HEK293T (cell line): ENCODE measurements around the gene SLC25A13.

Experiments
- CTCF ChIA-PET: fragments of 350-600 bp; formaldehyde crosslinking; extraction: SDS; loops from one replicate; lab custom pipeline; 2021; ENCODE audit warnings: antibody characterized with exemption, inconsistent platforms; lab: Yijun Ruan, JAX
- POLR2A ChIA-PET: fragments of 350-600 bp; formaldehyde crosslinking; extraction: SDS; loops from one replicate; lab custom pipeline; 2020; ENCODE audit warnings: antibody characterized with exemption, inconsistent platforms; lab: Yijun Ruan, JAX
- DNase-seq: peaks from one replicate; pipeline ENCODE4 v3.0.0; 2012; ENCODE audit warnings: mixed read lengths; ENCODE audit errors: extremely low spot score
- ARNT ChIP-seq: fragments of 450-650 bp; IDR thresholded peaks from 2 replicates; pipeline ENCODE4 v1.6.1; 2017; ENCODE audit warnings: mild to moderate bottlenecking
- BHLHE40 ChIP-seq: fragments of 450-650 bp; IDR thresholded peaks from 2 replicates; pipeline ENCODE4 v1.6.1; 2016; ENCODE audit warnings: mild to moderate bottlenecking, moderate library complexity, borderline replicate concordance
- CTBP1 ChIP-seq: fragments of 450-650 bp; IDR thresholded peaks from 2 replicates; pipeline ENCODE4 v1.6.1; 2016; ENCODE audit warnings: borderline replicate concordance
- ELF4 ChIP-seq: fragments of 450-650 bp; IDR thresholded peaks from 2 replicates; pipeline ENCODE4 v1.6.1; 2017; ENCODE audit warnings: antibody characterized with exemption
- FOXA1 ChIP-seq: fragments of 450-650 bp; IDR thresholded peaks from 2 replicates; pipeline ENCODE4 v1.6.1; 2016; ENCODE audit warnings: mild to moderate bottlenecking
- FOXK2 ChIP-seq: fragments of 450-650 bp; IDR thresholded peaks from 2 replicates; pipeline ENCODE4 v1.6.1; 2016; ENCODE audit warnings: mild to moderate bottlenecking
- FOXM1 ChIP-seq: fragments of 450-650 bp; IDR thresholded peaks from 2 replicates; pipeline ENCODE4 v1.6.1; 2017; ENCODE audit warnings: mild to moderate bottlenecking, borderline replicate concordance
- HDGF ChIP-seq: fragments of 450-650 bp; IDR thresholded peaks from 2 replicates; pipeline ENCODE4 v1.6.1; 2017; ENCODE audit warnings: antibody characterized with exemption, borderline replicate concordance
- L3MBTL2 ChIP-seq: fragments of 450-650 bp; conservative IDR thresholded peaks from 2 replicates; pipeline ENCODE4 v1.6.1; 2016; ENCODE audit warnings: mild to moderate bottlenecking
- LEF1 ChIP-seq: fragments of 450-650 bp; IDR thresholded peaks from 2 replicates; pipeline ENCODE4 v1.6.1; 2017; ENCODE audit warnings: mild to moderate bottlenecking, borderline replicate concordance
- NFRKB ChIP-seq: fragments of 450-650 bp; IDR thresholded peaks from 2 replicates; pipeline ENCODE4 v1.6.1; 2016; ENCODE audit warnings: mild to moderate bottlenecking, moderate library complexity
- PKNOX1 ChIP-seq: fragments of 450-650 bp; IDR thresholded peaks from 2 replicates; pipeline ENCODE4 v1.6.1; 2016
- SP1 ChIP-seq: fragments of 450-650 bp; IDR thresholded peaks from 2 replicates; pipeline ENCODE4 v1.6.1; 2017
- SUZ12 ChIP-seq: fragments of 450-650 bp; IDR thresholded peaks from 2 replicates; pipeline ENCODE4 v1.6.1; 2016; ENCODE audit warnings: mild to moderate bottlenecking
- TARDBP ChIP-seq: fragments of 450-650 bp; IDR thresholded peaks from 2 replicates; pipeline ENCODE4 v1.6.1; 2016
- ZNF384 ChIP-seq: fragments of 450-650 bp; IDR thresholded peaks from 2 replicates; pipeline ENCODE4 v1.6.1; 2016

The SLC25A13 gene

GRCh38 chr7:96221888-96222287 lies 100.0 kb downstream of the SLC25A13 start:
- TF ChIP-seq SUZ12 (no peak), TARDBP (no peak), ZNF384 (no peak), HDGF (no peak)
- ChIA-PET POLR2A (no interaction called here), CTCF (no interaction called here)
- no peak for DNase-seq

DNA sequence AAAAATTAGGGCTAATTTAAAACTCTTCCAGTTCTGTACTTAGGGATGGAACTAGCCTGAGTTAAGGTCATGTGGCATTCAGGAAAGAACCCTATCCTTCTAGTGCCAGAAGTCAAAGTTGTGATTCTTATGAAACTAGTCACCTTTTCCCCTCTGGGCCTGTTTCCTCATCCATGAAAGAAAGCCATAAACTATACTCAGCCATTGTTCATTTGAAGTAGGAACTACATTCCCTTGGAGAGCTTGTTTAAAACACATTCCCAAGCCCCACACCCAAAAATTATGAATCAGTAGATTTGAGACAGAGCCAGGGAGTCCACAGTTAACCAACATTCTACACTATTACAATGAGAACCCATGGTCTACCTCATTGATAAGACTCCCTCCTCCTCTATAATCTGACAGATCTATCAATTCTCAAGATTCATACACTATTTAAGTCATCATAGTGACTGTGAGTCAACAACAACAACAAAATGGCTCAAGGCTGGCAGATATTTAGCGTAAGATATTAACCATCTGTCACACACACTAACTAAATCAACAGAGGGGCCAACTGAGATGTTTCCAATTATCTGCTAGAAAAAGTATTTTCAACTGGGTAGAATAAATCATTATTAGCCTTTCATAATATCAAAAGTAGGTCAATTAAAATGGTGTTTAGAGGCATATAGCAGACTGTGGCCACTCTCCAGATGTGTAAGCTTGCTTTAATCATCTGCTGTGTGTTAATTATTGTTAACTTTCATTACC lies 102.3 kb downstream of the SLC25A13 start:
- ChIA-PET POLR2A (no interaction called here), CTCF (no interaction called here)
- DNase-seq: no peak
- TF ChIP-seq BHLHE40 (no peak), SUZ12 (no peak), ARNT (no peak), L3MBTL2 (no peak), FOXK2 (no peak), PKNOX1 (no peak), LEF1 (no peak), ZNF384 (no peak), FOXA1 (no peak), FOXM1 (no peak), NFRKB (no peak), SP1 (no peak), TARDBP (no peak), HDGF (no peak), ELF4 (no peak), CTBP1 (no peak)

GRCh38 chr7:96218664-96219243 lies 103.1 kb downstream of the SLC25A13 start:
- no peak for DNase-seq
- TF ChIP-seq NFRKB: no peak
- TF ChIP-seq FOXK2: no peak
- TF ChIP-seq BHLHE40: no peak
- no peak for TF ChIP-seq ZNF384
- TF ChIP-seq L3MBTL2: no peak
- TF ChIP-seq PKNOX1: no peak
- no peak for TF ChIP-seq SP1
- TF ChIP-seq SUZ12: no peak
- no peak for TF ChIP-seq LEF1
- TF ChIP-seq ARNT: no peak
- ChIA-PET CTCF (no interaction called here), POLR2A (no interaction called here)

DNA sequence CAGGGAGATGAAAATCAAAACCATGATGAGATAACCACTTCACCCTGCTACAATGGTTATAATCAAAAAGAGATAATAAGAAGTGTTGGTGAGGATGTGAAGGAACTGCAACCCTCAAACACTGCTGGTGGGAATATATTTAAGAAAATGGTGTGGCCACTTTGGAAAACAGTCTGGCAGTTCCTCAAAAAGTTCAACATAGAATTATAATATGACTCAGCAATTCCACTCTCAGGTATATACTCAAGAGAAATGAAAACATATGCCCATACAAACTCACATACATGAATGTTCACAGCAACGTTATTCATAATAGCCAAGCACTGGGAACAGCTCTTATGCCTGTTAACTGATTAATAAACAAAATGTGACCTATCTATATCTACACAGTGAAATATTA lies 104.8 kb downstream of the SLC25A13 start:
- ChIA-PET CTCF (no interaction called here), POLR2A (no interaction called here)
- no peak for DNase-seq
- no peak for TF ChIP-seq L3MBTL2
- TF ChIP-seq HDGF: no peak
- TF ChIP-seq CTBP1: no peak
- no peak for TF ChIP-seq FOXA1
- TF ChIP-seq FOXM1: no peak
- no peak for TF ChIP-seq ARNT
- TF ChIP-seq SUZ12: no peak
- no peak for TF ChIP-seq SP1
- TF ChIP-seq FOXK2: no peak
- TF ChIP-seq LEF1: no peak
- no peak for TF ChIP-seq BHLHE40
- no peak for TF ChIP-seq TARDBP
- no peak for TF ChIP-seq ZNF384
- TF ChIP-seq PKNOX1: no peak

- ChIA-PET CTCF (no interaction called here), POLR2A (no interaction called here)
- no peak for TF ChIP-seq ZNF384
- no peak for TF ChIP-seq FOXM1
- no peak for TF ChIP-seq BHLHE40
- no peak for TF ChIP-seq HDGF
- no peak for TF ChIP-seq CTBP1
- no peak for TF ChIP-seq SP1
- TF ChIP-seq PKNOX1: no peak
- no peak for TF ChIP-seq LEF1
- TF ChIP-seq ARNT: no peak
- no peak for TF ChIP-seq TARDBP
- no peak for TF ChIP-seq ELF4
- no peak for TF ChIP-seq FOXK2
- no peak for TF ChIP-seq NFRKB
- TF ChIP-seq SUZ12: no peak
- TF ChIP-seq FOXA1: no peak
- no peak for TF ChIP-seq L3MBTL2
- no peak for DNase-seq
Observed at GRCh38 chr7:96216373-96216772, 105.5 kb downstream of the SLC25A13 start.
